Neural crest cell (in vitro differentiated cells): Measurements from ENCODE around the gene CRYAA. TPM values are rescaled to one million over a fixed set of nuclear protein-coding genes. Genes with fewer than 3 reads are reported as not detected.
"Not testable (repeated sequence)": the region's sequence is repeated elsewhere in the genome, so short reads cannot be mapped to it uniquely, and the experiment has no call there.

Source experiments
- DNase-seq: peaks from one replicate; pipeline ENCODE4 v3.0.0; 2021; ENCODE audit warnings: low read depth, mixed read lengths, low spot score
- H3K27ac Mint-ChIP-seq: one replicate; pipeline ENCODE4 v1.8.0; 2021; ENCODE audit warnings: mild to moderate bottlenecking, mixed read lengths; ENCODE audit not compliant: unreplicated experiment
- H3K27me3 Mint-ChIP-seq: 2 replicates; pipeline ENCODE4 v1.8.0; 2021; ENCODE audit warnings: low read depth, mild to moderate bottlenecking, mixed read lengths
- H3K36me3 Mint-ChIP-seq: 2 replicates; pipeline ENCODE4 v1.8.0; 2021; ENCODE audit warnings: low read depth, mild to moderate bottlenecking, mixed read lengths
- H3K4me1 Mint-ChIP-seq: 2 replicates; pipeline ENCODE4 v1.8.0; 2021; ENCODE audit warnings: mixed read lengths
- H3K4me3 Mint-ChIP-seq: one replicate; pipeline ENCODE4 v1.8.0; 2021; ENCODE audit warnings: mild to moderate bottlenecking, mixed read lengths
- H3K9me3 Mint-ChIP-seq: 2 replicates; pipeline ENCODE4 v1.8.0; 2021; ENCODE audit warnings: mixed read lengths
- total RNA-seq: library from RNA; stranded (reverse); gene quantifications from 2 replicates; pipeline ENCODE4 v1.2.1, GENCODE V29; 2021

The CRYAA gene
- total RNA-seq, 1 donor from 2014 or later, result not detected

DNA sequence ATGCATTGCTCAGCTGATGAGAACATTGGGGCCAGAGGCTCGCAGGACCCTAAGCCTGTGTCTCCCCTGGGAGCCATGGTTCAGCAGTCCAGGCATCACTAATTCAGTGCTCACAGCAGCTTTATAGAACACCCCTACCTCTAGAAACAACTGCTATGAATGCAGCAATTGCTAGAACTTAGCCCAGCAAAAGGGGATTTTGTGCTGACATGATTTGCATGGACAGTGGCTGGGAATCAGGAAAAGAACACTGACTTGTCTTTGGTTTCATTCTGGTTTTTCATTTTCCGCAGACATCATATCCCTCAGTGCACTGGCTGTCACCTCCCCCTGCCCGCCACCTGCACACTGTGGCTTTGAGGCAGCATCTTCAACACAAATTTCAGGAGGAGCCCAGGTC lies 4.0 kb upstream of the CRYAA start:
- not testable (repeated sequence) for H3K27me3 Mint-ChIP-seq, H3K4me3 Mint-ChIP-seq, H3K27ac Mint-ChIP-seq, H3K4me1 Mint-ChIP-seq, DNase-seq, H3K36me3 Mint-ChIP-seq, H3K9me3 Mint-ChIP-seq

DNA sequence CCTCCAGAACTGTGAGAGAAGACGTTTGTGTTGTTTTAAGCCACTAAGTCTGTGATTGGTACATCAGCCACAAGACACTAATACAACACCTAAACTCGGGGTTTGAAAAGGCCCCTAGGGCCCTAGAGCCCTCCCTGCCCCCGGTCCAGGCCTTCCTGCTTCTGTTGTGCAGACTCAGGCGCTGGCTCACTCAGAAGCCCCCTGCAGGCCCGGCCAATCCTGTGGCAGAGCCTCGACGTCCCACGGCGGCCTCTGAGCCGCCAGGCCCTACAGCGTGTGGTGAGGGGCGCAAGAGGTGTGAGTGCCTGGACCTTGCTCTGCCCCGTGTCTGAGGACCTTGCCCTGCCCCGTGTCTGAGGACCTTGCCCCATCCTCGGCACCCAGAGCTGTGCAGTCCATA lies 3.1 kb upstream of the CRYAA start:
- not testable (repeated sequence) for H3K9me3 Mint-ChIP-seq, H3K4me1 Mint-ChIP-seq, H3K4me3 Mint-ChIP-seq, H3K36me3 Mint-ChIP-seq, H3K27ac Mint-ChIP-seq, DNase-seq, H3K27me3 Mint-ChIP-seq

DNA sequence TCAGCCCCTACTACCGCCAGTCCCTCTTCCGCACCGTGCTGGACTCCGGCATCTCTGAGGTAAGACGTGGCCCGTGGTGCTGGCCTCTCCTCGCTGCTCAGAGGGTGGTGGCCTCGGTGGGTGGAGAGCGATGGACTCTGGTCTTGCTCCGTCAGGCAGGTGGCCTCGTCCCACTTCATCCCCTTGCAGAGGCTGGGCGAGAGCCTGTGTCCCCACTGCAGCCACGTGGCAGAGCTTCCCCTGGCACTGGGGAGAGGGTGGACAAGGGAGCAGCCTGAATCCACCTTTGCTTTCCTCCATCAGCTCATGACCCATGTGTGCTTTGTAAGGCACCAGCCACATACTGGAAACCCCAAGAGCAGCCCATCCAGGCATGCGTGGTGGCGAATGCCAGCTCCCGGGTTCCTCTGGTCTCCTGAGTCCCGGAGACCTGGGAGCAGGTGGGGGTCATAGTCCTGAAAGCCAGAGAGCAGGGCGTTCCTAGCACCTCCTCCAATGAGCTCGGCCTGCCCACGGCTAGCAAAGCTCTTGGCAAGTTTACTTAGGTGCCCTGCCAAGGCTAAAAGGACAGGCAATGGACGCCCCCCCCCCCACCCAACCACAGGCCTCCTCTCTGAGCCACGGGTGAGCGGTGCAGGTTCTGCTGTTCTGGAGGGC lies 550 bp downstream of the CRYAA start:
- H3K4me1 Mint-ChIP-seq, H3K36me3 Mint-ChIP-seq, H3K27ac Mint-ChIP-seq, H3K4me3 Mint-ChIP-seq, H3K27me3 Mint-ChIP-seq, H3K9me3 Mint-ChIP-seq, DNase-seq: not testable (repeated sequence)

DNA sequence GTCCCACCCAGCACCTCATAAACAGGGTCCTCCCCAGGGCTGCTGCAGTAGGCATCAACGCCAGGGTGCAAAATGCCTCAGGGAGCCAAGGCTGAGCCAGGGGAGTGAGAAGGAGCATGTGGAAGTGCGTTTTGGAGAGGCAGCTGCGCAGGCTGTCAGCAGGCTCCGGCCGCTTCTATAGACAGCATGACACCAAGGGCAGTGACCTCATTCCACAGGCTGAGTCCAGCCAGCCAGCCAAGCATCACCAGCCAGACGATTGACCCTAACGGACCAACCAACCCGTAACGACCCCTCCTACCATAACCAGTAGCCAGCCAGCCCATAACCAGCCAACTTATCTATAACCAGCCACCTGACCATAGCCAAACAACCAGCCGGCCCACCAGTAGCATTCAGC lies 1.1 kb downstream of the CRYAA start:
- DNase-seq, H3K27me3 Mint-ChIP-seq, H3K9me3 Mint-ChIP-seq, H3K36me3 Mint-ChIP-seq, H3K4me1 Mint-ChIP-seq, H3K27ac Mint-ChIP-seq, H3K4me3 Mint-ChIP-seq: not testable (repeated sequence)

DNA sequence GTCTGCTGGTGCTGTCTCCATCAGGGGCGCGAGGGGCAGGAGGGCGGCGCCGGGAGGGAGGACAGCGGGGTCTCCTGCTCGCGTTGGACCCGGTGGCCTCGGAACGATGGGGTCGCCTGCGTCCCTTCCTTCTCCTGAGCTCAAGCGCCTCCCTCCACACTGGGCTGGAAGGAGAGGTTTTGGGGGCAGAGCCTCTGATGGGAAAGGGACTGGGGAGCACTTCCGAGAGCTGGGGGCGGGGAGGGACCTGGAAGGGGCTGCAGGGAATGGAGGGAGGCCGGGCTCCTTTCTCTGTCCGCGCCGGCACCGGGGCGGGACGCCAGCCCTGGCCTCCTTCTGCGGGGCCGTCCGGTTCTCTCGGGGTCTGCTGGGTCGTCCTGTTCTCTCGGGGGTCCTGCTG lies 4.0 kb downstream of the CRYAA start:
- H3K4me3 Mint-ChIP-seq, H3K27me3 Mint-ChIP-seq, H3K9me3 Mint-ChIP-seq, H3K36me3 Mint-ChIP-seq, H3K4me1 Mint-ChIP-seq, DNase-seq, H3K27ac Mint-ChIP-seq: not testable (repeated sequence)

DNA sequence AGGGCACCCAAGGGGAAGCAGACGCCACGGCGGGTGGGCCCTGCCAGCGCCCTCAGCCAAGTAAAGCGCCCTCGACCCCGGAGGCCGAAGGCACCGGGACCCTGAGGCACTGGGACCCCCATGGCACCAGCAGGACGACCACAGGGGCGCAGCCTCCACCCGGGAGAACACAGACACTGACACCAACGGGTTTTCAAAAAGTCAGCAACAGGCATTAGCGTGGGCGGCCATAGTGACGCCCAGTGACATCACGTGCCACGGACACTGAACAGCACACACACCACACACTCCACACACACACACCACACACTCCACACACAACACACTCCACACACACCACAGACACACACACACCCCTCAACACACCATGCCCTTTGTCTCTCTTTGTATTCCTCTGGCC lies 4.6 kb downstream of the CRYAA start:
- not testable (repeated sequence) for DNase-seq, H3K9me3 Mint-ChIP-seq, H3K27ac Mint-ChIP-seq, H3K4me3 Mint-ChIP-seq, H3K4me1 Mint-ChIP-seq, H3K27me3 Mint-ChIP-seq, H3K36me3 Mint-ChIP-seq

DNA sequence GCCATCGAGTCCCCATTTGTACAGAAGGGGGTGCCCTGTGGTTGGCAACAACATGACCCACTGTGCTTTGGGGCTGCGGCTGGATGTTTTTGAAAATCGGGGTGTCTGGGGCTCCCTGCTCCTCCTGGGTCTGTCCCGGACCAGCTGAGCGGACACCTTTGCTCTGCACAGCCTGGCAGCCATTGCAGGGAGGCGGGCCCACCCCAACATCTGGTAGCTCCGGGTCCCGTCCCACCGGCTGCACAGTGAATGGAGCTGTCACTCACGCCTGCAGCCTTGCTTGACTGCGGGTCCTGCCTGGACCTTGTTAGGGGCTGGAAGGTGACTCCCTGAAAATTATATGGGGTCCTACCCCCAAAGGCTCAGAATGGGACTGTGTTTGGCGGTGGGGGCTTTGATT lies 5.1 kb downstream of the CRYAA start:
- H3K36me3 Mint-ChIP-seq, DNase-seq, H3K27me3 Mint-ChIP-seq, H3K4me3 Mint-ChIP-seq, H3K4me1 Mint-ChIP-seq, H3K9me3 Mint-ChIP-seq, H3K27ac Mint-ChIP-seq: not testable (repeated sequence)

DNA sequence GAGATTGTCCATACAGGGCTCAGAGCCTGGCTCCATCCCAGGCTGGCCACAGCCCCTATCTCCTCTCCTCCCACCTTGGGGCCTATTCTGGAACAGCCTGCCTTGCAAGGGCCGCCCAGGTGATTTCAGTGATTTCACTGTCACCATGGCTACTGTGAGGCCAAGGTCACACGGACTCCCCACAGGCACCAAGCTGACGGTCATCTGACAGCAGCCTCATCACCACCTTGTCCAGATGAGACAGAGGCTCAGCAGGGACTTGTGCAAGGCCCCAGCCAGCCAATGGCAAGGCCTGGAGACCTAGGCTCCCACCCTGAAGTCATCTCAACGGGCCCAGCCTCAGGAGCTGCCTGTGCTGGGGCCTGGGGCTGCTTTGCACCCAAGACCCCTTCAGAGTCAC lies 6.2 kb downstream of the CRYAA start:
- H3K27ac Mint-ChIP-seq, H3K9me3 Mint-ChIP-seq, H3K36me3 Mint-ChIP-seq, H3K4me1 Mint-ChIP-seq, H3K27me3 Mint-ChIP-seq, DNase-seq, H3K4me3 Mint-ChIP-seq: not testable (repeated sequence)

DNA sequence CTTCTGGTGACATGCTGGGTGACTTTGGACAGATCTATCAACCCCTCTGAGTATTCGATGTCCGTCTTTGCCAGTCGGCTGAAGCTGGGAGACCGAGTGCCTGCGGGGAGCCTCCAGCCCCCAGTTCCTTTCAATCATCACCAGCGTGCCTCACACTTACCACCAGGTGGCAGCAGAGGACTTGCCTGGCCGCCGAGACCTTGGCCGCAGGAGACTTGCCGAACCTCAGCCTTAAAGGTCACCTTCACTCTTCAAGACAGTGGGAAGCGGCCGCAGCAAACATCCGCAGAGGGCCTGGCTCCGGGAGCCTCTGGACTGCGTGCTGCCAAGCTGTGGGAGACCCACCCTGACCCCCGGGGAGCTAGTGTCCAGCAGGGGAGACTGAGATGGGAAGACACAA lies 7.8 kb downstream of the CRYAA start:
- H3K4me1 Mint-ChIP-seq, H3K4me3 Mint-ChIP-seq, H3K27ac Mint-ChIP-seq, H3K27me3 Mint-ChIP-seq, DNase-seq, H3K9me3 Mint-ChIP-seq, H3K36me3 Mint-ChIP-seq: not testable (repeated sequence)

DNA sequence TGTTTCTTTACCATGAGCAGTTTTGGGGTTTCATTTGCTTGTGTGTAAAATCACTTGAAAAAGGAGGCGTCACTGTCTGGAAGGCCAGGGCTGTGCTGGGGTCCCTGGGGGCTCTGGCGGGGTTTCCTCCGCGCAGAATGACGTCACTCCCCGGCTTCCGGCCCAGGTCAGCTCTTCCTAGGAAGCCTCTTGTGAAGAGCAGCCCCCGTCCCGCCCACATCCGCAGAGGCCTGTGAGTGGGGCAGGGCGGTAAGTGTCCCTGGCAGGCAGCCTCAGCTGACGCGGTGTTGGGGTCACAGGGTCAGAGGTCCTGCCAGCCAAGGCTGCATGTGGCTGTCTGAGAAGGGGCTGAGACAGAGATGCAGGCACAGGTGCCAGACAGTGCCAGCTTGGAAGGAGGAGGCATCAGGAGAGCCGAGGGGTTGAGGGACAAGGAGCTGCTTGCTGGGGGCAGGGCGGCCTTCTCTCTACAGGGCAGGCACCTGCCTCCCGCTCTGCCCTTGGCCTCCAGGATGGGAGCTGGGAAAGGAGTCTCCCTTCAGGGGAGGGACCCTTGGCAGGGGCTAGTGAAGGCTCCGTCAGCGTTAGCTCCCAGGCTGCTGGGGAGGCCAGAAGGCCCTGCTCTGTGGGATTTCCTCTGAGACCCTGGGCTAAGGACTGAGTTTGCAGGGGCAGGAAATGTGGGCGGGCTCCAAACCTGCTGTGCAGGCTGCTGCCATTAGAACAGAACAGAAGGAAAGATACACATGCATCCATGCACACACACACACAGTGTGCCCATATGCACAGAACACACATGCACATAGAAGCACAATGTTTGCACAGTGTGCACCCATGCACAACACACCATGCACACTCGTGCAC lies 8.5 kb downstream of the CRYAA start:
- not testable (repeated sequence) for H3K4me1 Mint-ChIP-seq, H3K4me3 Mint-ChIP-seq, DNase-seq, H3K36me3 Mint-ChIP-seq, H3K27ac Mint-ChIP-seq, H3K27me3 Mint-ChIP-seq, H3K9me3 Mint-ChIP-seq

DNA sequence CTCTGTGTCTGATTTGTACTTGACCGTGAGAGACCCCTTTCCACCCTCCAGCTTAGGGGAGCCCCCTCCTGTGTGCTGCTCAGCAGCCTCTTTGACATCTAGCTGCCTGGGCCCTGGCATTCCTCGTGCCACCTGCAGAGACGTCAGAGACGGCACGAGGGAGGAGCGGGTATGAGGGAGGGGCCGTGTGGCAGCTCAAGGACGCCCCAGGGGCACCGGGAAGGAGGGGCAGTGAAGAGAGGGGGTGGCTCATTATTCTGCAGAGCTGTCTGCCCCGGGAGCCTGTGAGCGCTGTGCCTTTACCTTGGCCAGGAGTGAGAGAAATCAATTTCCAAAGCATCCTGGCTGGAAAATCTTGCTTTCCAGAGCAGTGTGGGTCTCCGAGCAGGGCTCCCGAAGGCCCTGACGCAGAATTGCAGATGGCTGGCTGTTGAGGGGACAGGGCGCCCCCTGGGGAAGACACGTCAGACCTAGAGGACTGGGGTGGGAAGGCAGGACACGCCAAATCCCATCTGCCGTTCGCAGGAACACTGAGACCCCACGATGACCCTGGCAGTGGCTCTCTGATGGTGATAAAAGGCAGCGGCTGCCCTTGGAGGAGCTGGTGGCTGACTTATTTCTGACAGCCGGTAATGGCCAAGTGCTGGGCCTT lies 9.5 kb downstream of the CRYAA start:
- not testable (repeated sequence) for H3K4me1 Mint-ChIP-seq, H3K27me3 Mint-ChIP-seq, H3K4me3 Mint-ChIP-seq, H3K9me3 Mint-ChIP-seq, H3K36me3 Mint-ChIP-seq, H3K27ac Mint-ChIP-seq, DNase-seq

DNA sequence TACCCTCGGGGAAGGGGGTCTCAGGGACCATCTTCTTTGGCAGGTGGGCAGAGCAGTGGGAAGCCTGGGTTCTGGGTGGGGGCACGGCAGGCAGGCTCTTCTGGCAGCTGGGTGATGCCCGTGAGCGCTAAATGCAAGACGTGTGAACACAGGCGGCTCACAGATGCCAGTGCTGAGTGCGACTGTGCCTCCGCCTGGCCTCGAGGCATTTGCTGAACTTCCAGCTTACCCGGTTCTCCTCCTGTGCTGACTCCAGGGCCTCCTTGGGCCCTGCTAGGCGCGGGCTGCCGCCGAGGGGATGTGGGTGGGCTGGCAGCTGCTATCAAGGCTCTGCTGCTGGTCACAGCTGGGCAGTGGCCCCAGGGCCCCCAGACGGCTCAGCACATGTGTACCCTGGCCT lies 12.2 kb downstream of the CRYAA start:
- not testable (repeated sequence) for H3K27me3 Mint-ChIP-seq, H3K4me1 Mint-ChIP-seq, H3K9me3 Mint-ChIP-seq, H3K4me3 Mint-ChIP-seq, H3K36me3 Mint-ChIP-seq, H3K27ac Mint-ChIP-seq, DNase-seq

DNA sequence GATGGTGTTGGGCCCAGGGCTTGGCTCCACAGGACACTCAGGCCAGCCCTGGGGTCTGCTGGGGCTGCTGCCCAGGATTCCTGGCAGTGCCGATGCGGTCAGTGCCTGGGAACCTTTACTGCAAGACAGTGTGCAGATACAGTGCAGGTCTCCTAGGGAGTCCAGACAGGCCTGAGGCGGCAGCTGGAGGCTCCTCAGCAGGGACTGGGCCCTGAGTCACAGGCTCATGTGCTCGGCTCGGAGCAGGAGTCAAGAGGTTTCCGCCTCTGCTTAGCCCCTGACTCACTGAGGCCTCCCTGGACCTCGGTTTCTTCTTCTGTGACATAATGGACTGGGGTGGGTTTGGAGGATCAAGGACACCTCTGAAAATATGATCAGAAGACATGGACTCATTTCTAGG lies 18.5 kb downstream of the CRYAA start:
- peaks cover 10% of the 10 kb centered on the region for H3K27me3 Mint-ChIP-seq
- H3K27ac Mint-ChIP-seq, H3K9me3 Mint-ChIP-seq: not testable (repeated sequence)

More for the DNA sequence above, 18.5 kb downstream of the CRYAA start:
- not testable (repeated sequence) for H3K36me3 Mint-ChIP-seq, H3K4me1 Mint-ChIP-seq, H3K4me3 Mint-ChIP-seq, DNase-seq
